Fibroblast of lung (primary cell): ENCODE results near the gene PPL. TPM values are rescaled to one million over a fixed set of nuclear protein-coding genes. Genes with fewer than 3 reads are reported as not detected.

Experiments
- DNase-seq, 2 donors: peaks; one replicate each; pipeline versions ENCODE4 v3.0.0 to v3.0.0-alpha.2; 2010; ENCODE audit warnings: low read depth in 2 of 2
- H2AFZ ChIP-seq: 2 replicates; pipeline ENCODE4 v1.5.1; 2012; ENCODE audit warnings: low read length, control low read depth, inconsistent platforms
- H3K27ac ChIP-seq: 2 replicates; pipeline ENCODE4 v1.5.1; 2011; ENCODE audit warnings: low read length, control low read depth; ENCODE audit not compliant: insufficient read depth
- H3K27me3 ChIP-seq: 2 replicates; pipeline ENCODE4 v1.5.1; 2011; ENCODE audit warnings: mild to moderate bottlenecking, low read length; ENCODE audit not compliant: control insufficient read depth, insufficient read depth
- H3K36me3 ChIP-seq: 2 replicates; pipeline ENCODE4 v1.5.1; 2011; ENCODE audit warnings: low read length; ENCODE audit not compliant: control insufficient read depth, insufficient read depth
- H3K4me1 ChIP-seq: 2 replicates; pipeline ENCODE4 v1.5.1; 2011; ENCODE audit warnings: low read length; ENCODE audit not compliant: control insufficient read depth, insufficient read depth; ENCODE audit errors: extremely low read depth
- H3K4me2 ChIP-seq: 2 replicates; pipeline ENCODE4 v1.5.1; 2011; ENCODE audit warnings: low read length, control low read depth; ENCODE audit not compliant: insufficient read depth; ENCODE audit errors: extremely low read depth
- H3K4me3 ChIP-seq, 4 experiments: fragments of 200-600 bp in 1 of 4; sonication (generic) in 1 of 4; replicated peaks in 1 of 4; 2 replicates each; pipeline ENCODE4 v1.5.1; 2011 to 2016; ENCODE audit warnings: low read length in 4 of 4, low read depth in 3 of 4, mild to moderate bottlenecking in 3 of 4, control low read depth in 2 of 4, inconsistent platforms in 1 of 4, mixed read lengths in 1 of 4; ENCODE audit not compliant: insufficient read depth in 1 of 4; ENCODE audit errors: control extremely low read depth in 1 of 4
- H3K79me2 ChIP-seq: 2 replicates; pipeline ENCODE4 v1.5.1; 2012; ENCODE audit warnings: mild to moderate bottlenecking, low read length, inconsistent platforms; ENCODE audit not compliant: control insufficient read depth, insufficient read depth
- H3K9ac ChIP-seq: 2 replicates; pipeline ENCODE4 v1.5.1; 2011; ENCODE audit warnings: mild to moderate bottlenecking, low read length, control low read depth; ENCODE audit not compliant: insufficient read depth
- H3K9me3 ChIP-seq: 2 replicates; pipeline ENCODE4 v1.5.1; 2012; ENCODE audit warnings: low read depth, low read length; ENCODE audit not compliant: control insufficient read depth, insufficient read depth
- H4K20me1 ChIP-seq: 2 replicates; pipeline ENCODE4 v1.5.1; 2011; ENCODE audit warnings: low read length; ENCODE audit not compliant: control insufficient read depth, insufficient read depth; ENCODE audit errors: extremely low read depth
- CTCF ChIP-seq, 2 donors: IDR thresholded peaks in 1 of 2; conservative IDR thresholded peaks in 1 of 2; 1 replicate in 1 of 2; 2 replicates in 1 of 2; pipeline ENCODE4 v1.5.1; 2011 to 2012; ENCODE audit warnings: low read length in 2 of 2, control low read depth in 1 of 2, inconsistent platforms in 1 of 2, low read depth in 1 of 2, mild to moderate bottlenecking in 1 of 2
- EZH2 ChIP-seq: IDR thresholded peaks from 2 replicates; pipeline ENCODE4 v1.5.1; 2012; ENCODE audit warnings: low read length, control low read depth, mild to moderate bottlenecking; ENCODE audit errors: missing control alignments
- polyA plus RNA-seq, 2 donors: library from polyadenylated mRNA; depleted of rRNA in 1 of 2; stranded (reverse) in 1 of 2; unstranded in 1 of 2; fragments of >200 nt; gene quantifications; 2 replicates each; pipeline ENCODE4 v1.2.1, GENCODE V29; 2011 to 2012; ENCODE audit warnings: missing spikeins in 1 of 2
- total RNA-seq: library from RNA; depleted of rRNA; stranded (reverse); fragments of >200 nt; gene quantifications from 2 replicates; pipeline ENCODE4 v1.2.1, GENCODE V29; 2014

The PPL gene
- total and polyA plus RNA-seq, 2 donors (not counting 1 experiment from before 2014, with no cell fraction given), result 5.0 to 50.5 TPM

GRCh38 chr16:4833584-4833983, 103.4 kb downstream of the PPL start:
- no peaks in the 10 kb centered on the region for H3K9me3 ChIP-seq
- no peak for DNase-seq
- no peaks in the 10 kb centered on the region for H4K20me1 ChIP-seq
- peaks cover 2% of the 10 kb centered on the region for H3K79me2 ChIP-seq
- H2AFZ ChIP-seq, result no peak overlapping the region
- peaks cover 9% of the 10 kb centered on the region for H3K36me3 ChIP-seq
- no peak overlapping the region for H3K27ac ChIP-seq
- H3K27me3 ChIP-seq, result no peaks in the 10 kb centered on the region
- no peak overlapping the region for H3K4me2 ChIP-seq
- H3K4me1 ChIP-seq, result no peaks in the 10 kb centered on the region
- H3K4me3 ChIP-seq, result no peak overlapping the region
- no peak overlapping the region for H3K9ac ChIP-seq
- no peak for TF ChIP-seq EZH2

DNA sequence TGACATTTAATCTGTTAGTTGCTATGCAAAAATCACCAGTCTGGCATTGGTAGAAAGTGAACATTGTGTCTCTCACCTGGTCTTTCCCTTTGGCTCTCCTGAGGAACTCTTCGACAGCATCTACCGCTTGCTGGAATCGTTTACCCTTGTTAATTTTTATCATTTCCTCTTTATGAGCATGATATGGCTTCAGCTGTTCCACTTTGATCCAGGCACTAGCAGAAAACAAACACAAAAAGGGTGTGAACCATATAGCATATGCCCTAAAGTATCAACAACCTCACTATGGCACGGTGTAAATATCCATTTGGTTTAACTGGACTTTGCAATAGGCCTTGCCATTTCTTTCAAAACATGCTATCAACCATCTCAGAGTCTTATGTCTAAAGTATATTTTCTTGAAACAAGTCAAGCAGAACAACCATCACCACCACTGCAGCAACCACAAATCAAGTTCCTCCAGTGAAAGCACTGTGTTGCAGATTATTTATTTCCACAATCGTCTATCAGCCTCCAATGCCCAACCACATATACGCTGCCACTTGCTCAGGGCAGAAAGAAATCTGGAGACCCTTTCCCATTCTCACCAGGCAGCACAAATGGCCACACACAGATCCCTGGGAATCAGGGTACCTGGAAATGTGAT, 104.1 kb downstream of the PPL start:
- Histone ChIP-seq H3K79me2 (peaks cover 2% of the 10 kb centered on the region), H3K27me3 (no peaks in the 10 kb centered on the region), H3K9ac (no peak overlapping the region), H4K20me1 (no peaks in the 10 kb centered on the region), H3K27ac (no peak overlapping the region), H3K36me3 (peaks cover 11% of the 10 kb centered on the region), H3K4me2 (no peak overlapping the region), H2AFZ (no peak overlapping the region), H3K9me3 (no peaks in the 10 kb centered on the region), H3K4me3 (no peak overlapping the region), H3K4me1 (no peaks in the 10 kb centered on the region)
- no peak for DNase-seq
- no peak for TF ChIP-seq CTCF (conservative IDR thresholded peaks at IDR 0.05 in 1 of 2, IDR thresholded peaks at IDR 0.05 in 1 of 2; ENCODE audit: low read depth in 1 of 2, low read length in 2 of 2)

Other genes starting within 250 kb of the PPL start
- 17.2 and 21.5 TPM in 2 replicates for gene NUDT16L1, start 243.6 kb downstream of the PPL start, total RNA-seq
- 14.0 and 19.7 TPM in 2 replicates for gene NUDT16L1, start 243.6 kb downstream of the PPL start, polyA plus RNA-seq
- 26.2 and 26.3 TPM in 2 replicates for gene ANKS3, start 202.9 kb downstream of the PPL start, total RNA-seq
- gene ANKS3, start 202.9 kb downstream of the PPL start, polyA plus RNA-seq, result 8.4 and 11.9 TPM in 2 replicates
- gene DNAAF8, start 202.6 kb downstream of the PPL start, total RNA-seq, result 0.26 and 0.50 TPM in 2 replicates
- 0.84 and 0.95 TPM in 2 replicates for gene DNAAF8, start 202.6 kb downstream of the PPL start, polyA plus RNA-seq
- 6.9 and 7.1 TPM in 2 replicates for gene ZNF500, start 170.0 kb downstream of the PPL start, total RNA-seq
- gene ZNF500, start 170.0 kb downstream of the PPL start, polyA plus RNA-seq, result 3.1 TPM in 2 replicates
- not detected in 2 replicates for gene SEPTIN12, start 148.8 kb downstream of the PPL start, total RNA-seq
- not detected in 2 replicates for gene SEPTIN12, start 148.8 kb downstream of the PPL start, polyA plus RNA-seq
- gene SMIM22, start 141.8 kb downstream of the PPL start, total RNA-seq, result not detected in 2 replicates
- gene SMIM22, start 141.8 kb downstream of the PPL start, polyA plus RNA-seq, result not detected in 2 replicates
- gene ROGDI, start 134.5 kb downstream of the PPL start, total RNA-seq, result 11.6 and 13.0 TPM in 2 replicates
- 8.6 and 9.2 TPM in 2 replicates for gene ROGDI, start 134.5 kb downstream of the PPL start, polyA plus RNA-seq
- 39.6 and 40.8 TPM in 2 replicates for gene GLYR1, start 89.9 kb downstream of the PPL start, total RNA-seq
- 28.6 and 42.2 TPM in 2 replicates for gene GLYR1, start 89.9 kb downstream of the PPL start, polyA plus RNA-seq
- gene UBN1, start 89.7 kb downstream of the PPL start, total RNA-seq, result 19.5 and 21.1 TPM in 2 replicates
- 13.6 and 15.3 TPM in 2 replicates for gene UBN1, start 89.7 kb downstream of the PPL start, polyA plus RNA-seq
- gene SEC14L5, start 21.2 kb upstream of the PPL start, total RNA-seq, result 0.77 and 0.99 TPM in 2 replicates
- 0.05 TPM in 2 replicates for gene SEC14L5, start 21.2 kb upstream of the PPL start, polyA plus RNA-seq
- 16.7 and 17.7 TPM in 2 replicates for gene NAGPA, start 96.8 kb upstream of the PPL start, total RNA-seq
- gene NAGPA, start 96.8 kb upstream of the PPL start, polyA plus RNA-seq, result 9.7 and 11.4 TPM in 2 replicates
- gene C16orf89, start 128.8 kb upstream of the PPL start, total RNA-seq, result 5.9 and 9.8 TPM in 2 replicates
- 0.53 and 1.3 TPM in 2 replicates for gene C16orf89, start 128.8 kb upstream of the PPL start, polyA plus RNA-seq
- gene ALG1, start 134.7 kb upstream of the PPL start, total RNA-seq, result 24.1 and 29.2 TPM in 2 replicates
- 26.2 and 38.8 TPM in 2 replicates for gene ALG1, start 134.7 kb upstream of the PPL start, polyA plus RNA-seq
- gene EEF2KMT, start 160.6 kb upstream of the PPL start, total RNA-seq, result 7.9 and 8.2 TPM in 2 replicates
- 5.4 and 8.9 TPM in 2 replicates for gene EEF2KMT, start 160.6 kb upstream of the PPL start, polyA plus RNA-seq